Loucy (cell line): ENCODE measurements around the gene SLC19A1.

Experiments used
- H2AFZ ChIP-seq: fragments of 200-600 bp; sonication (generic); 2 replicates; pipeline ENCODE4 v1.6.0; 2016; ENCODE audit warnings: antibody characterized with exemption, mild to moderate bottlenecking, low read length, moderate library complexity
- H3F3A ChIP-seq: fragments of 200-600 bp; 2 replicates; pipeline ENCODE4 v1.6.0; 2016; ENCODE audit warnings: antibody characterized with exemption, low read depth, mild to moderate bottlenecking
- H3K27me3 ChIP-seq: fragments of 200-600 bp; sonication (generic); 2 replicates; pipeline ENCODE4 v1.6.1; 2014; ENCODE audit warnings: low read length, mild to moderate bottlenecking; ENCODE audit not compliant: insufficient read depth, poor library complexity, severe bottlenecking
- H3K36me3 ChIP-seq: fragments of 200-600 bp; sonication (generic); 2 replicates; pipeline ENCODE4 v1.6.1; 2016; ENCODE audit warnings: low read length; ENCODE audit not compliant: insufficient read depth
- H3K4me1 ChIP-seq: fragments of 200-600 bp; sonication (generic); 2 replicates; pipeline ENCODE4 v1.5.1; 2014; ENCODE audit warnings: low read length, mild to moderate bottlenecking; ENCODE audit not compliant: insufficient read depth, poor library complexity, severe bottlenecking
- H3K4me2 ChIP-seq: fragments of 200-600 bp; sonication (generic); 2 replicates; pipeline ENCODE4 v1.6.0; 2014; ENCODE audit warnings: antibody characterized with exemption, low read length, low read depth, mild to moderate bottlenecking; ENCODE audit not compliant: poor library complexity, severe bottlenecking
- H3K4me3 ChIP-seq: fragments of 200-600 bp; sonication (generic); 2 replicates; pipeline ENCODE4 v1.5.1; 2014; ENCODE audit warnings: low read length, mild to moderate bottlenecking, mixed read lengths; ENCODE audit not compliant: poor library complexity, severe bottlenecking
- H3K79me2 ChIP-seq: fragments of 200-600 bp; sonication (generic); 2 replicates; pipeline ENCODE4 v1.6.1; 2014; ENCODE audit warnings: low read length; ENCODE audit not compliant: insufficient read depth
- H3K9ac ChIP-seq: fragments of 200-600 bp; sonication (generic); 2 replicates; pipeline ENCODE4 v1.6.0; 2014; ENCODE audit warnings: mild to moderate bottlenecking, low read depth, low read length, moderate library complexity; ENCODE audit not compliant: poor library complexity, severe bottlenecking
- H3K9me2 ChIP-seq: fragments of 200-600 bp; sonication (generic); replicated peaks from 2 replicates; pipeline ENCODE4 v1.6.1; 2016; ENCODE audit warnings: low read depth, low read length, mixed read lengths
- H3K9me3 ChIP-seq: fragments of 200-600 bp; sonication (generic); 2 replicates; pipeline ENCODE4 v1.6.1; 2014; ENCODE audit warnings: mild to moderate bottlenecking, antibody characterized with exemption, low read length, low read depth; ENCODE audit not compliant: insufficient read depth
- H4K20me1 ChIP-seq: fragments of 200-600 bp; sonication (generic); 2 replicates; pipeline ENCODE4 v1.6.0; 2014; ENCODE audit warnings: antibody characterized with exemption, low read length, mild to moderate bottlenecking; ENCODE audit not compliant: insufficient read depth, poor library complexity, severe bottlenecking
- EZH2phosphoT487 ChIP-seq: fragments of 200-600 bp; IDR thresholded peaks from 2 replicates; pipeline ENCODE4 v1.6.1; 2018; ENCODE audit warnings: antibody characterized with exemption, mild to moderate bottlenecking, moderate library complexity, borderline replicate concordance
- TF ChIP-seq, protein P1 (sequence below): fragments of 200-600 bp; sonication (generic); conservative IDR thresholded peaks from 2 replicates; pipeline ENCODE4 v1.5.1; 2014; ENCODE audit warnings: mild to moderate bottlenecking, antibody characterized with exemption, low read length

The SLC19A1 gene

DNA sequence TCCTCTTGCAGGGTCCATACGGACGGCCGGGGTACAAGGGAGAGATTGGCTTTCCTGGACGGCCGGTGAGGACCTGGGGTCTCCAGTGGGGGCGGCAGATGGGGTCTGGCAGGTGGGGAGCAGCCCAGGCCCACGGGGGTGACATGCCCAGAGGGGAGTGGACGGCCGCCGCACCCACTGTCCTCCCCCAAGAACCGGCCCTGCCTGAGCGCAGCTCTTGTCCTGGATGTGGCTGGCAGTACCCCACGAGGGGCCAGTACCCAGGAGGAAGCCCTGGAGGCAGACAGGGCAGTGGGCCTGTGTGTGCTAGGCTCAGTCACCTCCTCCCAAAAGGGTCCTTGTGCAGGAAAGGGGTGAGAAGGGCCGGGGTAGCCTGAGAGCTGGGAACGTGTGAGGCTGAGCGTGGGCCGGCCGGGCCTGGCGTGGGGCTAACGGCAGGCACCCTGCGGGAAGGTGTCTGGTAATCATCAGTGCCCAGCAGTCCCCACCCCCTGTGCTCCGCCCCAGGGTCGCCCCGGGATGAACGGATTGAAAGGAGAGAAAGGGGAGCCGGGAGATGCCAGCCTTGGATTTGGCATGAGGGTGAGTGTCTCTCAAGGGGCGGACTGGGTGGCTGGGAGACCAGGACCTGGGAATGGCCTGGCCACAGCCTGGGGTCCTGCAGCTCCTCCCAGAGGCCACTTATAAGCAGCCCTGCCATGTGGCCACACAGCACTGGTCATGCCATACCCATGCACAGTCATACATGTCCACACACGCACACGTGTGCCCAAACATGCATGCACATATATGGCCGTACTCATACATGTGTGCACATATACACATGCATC lies 47.2 kb downstream of the SLC19A1 start:
- Histone ChIP-seq H3K4me3 (no peak overlapping the region), H3K4me1 (peaks cover 9% of the 10 kb centered on the region), H3K27me3 (no peaks in the 10 kb centered on the region), H3K9me3 (no peaks in the 10 kb centered on the region), H3F3A (no peaks in the 10 kb centered on the region), H2AFZ (no peak overlapping the region), H3K4me2 (no peak overlapping the region), H3K79me2 (no peaks in the 10 kb centered on the region), H3K9me2 (no peaks in the 10 kb centered on the region), H4K20me1 (no peaks in the 10 kb centered on the region), H3K9ac (no peak overlapping the region), H3K36me3 (no peaks in the 10 kb centered on the region)
- TF ChIP-seq, protein P1, sequence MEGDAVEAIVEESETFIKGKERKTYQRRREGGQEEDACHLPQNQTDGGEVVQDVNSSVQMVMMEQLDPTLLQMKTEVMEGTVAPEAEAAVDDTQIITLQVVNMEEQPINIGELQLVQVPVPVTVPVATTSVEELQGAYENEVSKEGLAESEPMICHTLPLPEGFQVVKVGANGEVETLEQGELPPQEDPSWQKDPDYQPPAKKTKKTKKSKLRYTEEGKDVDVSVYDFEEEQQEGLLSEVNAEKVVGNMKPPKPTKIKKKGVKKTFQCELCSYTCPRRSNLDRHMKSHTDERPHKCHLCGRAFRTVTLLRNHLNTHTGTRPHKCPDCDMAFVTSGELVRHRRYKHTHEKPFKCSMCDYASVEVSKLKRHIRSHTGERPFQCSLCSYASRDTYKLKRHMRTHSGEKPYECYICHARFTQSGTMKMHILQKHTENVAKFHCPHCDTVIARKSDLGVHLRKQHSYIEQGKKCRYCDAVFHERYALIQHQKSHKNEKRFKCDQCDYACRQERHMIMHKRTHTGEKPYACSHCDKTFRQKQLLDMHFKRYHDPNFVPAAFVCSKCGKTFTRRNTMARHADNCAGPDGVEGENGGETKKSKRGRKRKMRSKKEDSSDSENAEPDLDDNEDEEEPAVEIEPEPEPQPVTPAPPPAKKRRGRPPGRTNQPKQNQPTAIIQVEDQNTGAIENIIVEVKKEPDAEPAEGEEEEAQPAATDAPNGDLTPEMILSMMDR, result no peak
- TF ChIP-seq EZH2phosphoT487, result no peak

DNA sequence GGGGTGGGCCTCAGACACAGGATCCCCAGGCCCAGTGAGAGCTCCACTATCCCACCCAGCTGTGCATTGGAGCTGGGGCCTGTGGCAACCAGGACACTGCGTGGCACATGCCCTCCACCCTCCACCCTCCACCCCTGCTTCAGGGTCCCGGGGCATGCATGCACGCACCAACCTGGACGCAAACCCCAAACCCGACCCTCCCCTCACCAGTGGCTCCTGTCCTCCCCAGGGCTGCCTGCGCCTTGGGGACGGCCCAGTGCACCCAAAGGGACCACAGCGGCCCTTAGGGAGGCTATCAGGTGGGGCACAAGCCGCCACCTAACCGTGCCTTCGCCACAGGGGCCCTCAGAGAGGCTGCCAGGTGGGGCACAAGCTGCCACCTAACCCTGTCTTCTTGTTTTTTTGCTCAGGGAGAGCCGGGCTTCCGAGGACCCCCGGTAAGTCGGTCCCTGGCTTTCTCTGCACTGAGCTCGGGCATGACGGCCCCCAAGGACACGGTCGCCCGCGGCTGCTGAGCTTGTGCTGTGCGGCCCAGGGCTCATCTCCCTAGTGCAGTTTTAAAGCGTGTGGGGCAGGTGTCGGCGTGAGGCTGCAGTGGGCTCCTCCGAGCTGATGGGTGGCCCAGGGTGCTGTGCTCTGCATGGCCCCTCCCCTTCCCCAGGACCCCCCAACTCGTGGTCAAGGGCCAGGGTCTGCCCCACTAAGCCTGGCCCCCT lies 47.9 kb downstream of the SLC19A1 start:
- Histone ChIP-seq H3K36me3 (no peaks in the 10 kb centered on the region), H3K9ac (no peak overlapping the region), H3K4me2 (no peak overlapping the region)

DNA sequence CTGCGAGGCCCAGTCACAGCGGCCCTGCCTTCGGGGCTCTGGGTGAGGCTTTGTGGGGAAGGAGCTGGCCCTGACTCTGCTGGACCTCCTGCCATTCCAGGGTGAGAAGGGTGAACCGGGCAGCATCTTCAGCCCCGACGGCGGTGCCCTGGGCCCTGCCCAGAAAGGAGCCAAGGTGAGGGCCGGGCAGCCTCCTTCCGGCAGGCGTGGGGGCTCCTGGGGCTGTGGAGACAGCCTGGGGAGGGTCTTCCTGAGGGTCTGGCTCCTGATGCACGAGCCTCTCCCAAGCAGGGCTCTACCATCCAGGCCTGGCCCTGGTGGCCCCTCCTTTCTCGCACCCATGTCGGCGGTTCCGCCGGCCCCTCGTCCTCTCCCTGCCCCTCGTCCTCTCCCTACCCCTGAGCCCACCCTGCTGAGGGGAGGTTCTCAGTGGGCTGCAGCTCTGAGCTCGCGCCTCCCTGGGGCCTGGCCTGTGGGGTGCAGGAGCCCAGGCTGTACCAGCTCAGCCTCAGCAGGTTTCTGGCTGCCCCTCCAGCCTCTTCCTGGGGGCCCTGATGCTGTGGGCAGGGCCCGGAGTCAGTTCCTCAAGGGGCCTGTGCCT lies 48.7 kb downstream of the SLC19A1 start:
- no peak overlapping the region for H2AFZ ChIP-seq
- no peaks in the 10 kb centered on the region for H3K9me2 ChIP-seq

More for the DNA sequence above, 47.9 kb downstream of the SLC19A1 start:
- Histone ChIP-seq H3K4me3 (no peak overlapping the region), H3K9me2 (no peaks in the 10 kb centered on the region), H3K4me1 (peaks cover 10% of the 10 kb centered on the region), H3F3A (no peaks in the 10 kb centered on the region), H3K9me3 (no peaks in the 10 kb centered on the region), H2AFZ (no peak overlapping the region), H3K79me2 (no peaks in the 10 kb centered on the region), H4K20me1 (no peaks in the 10 kb centered on the region), H3K27me3 (no peaks in the 10 kb centered on the region)
- TF ChIP-seq, protein P1, result no peak
- TF ChIP-seq EZH2phosphoT487, result no peak

More for the DNA sequence above, 48.7 kb downstream of the SLC19A1 start:
- Histone ChIP-seq H3K4me3 (no peak overlapping the region), H3K4me2 (no peak overlapping the region), H3K27me3 (no peaks in the 10 kb centered on the region), H4K20me1 (no peaks in the 10 kb centered on the region), H3K4me1 (peaks cover 10% of the 10 kb centered on the region), H3K36me3 (no peaks in the 10 kb centered on the region), H3F3A (no peaks in the 10 kb centered on the region), H3K79me2 (no peaks in the 10 kb centered on the region), H3K9ac (no peak overlapping the region), H3K9me3 (no peaks in the 10 kb centered on the region)
- TF ChIP-seq, protein P1, result no peak
- no peak for TF ChIP-seq EZH2phosphoT487
